Esophagus muscularis mucosa (tissue), 4 donors: ENCODE results near the gene GPR61. TPM values are rescaled to one million over a fixed set of nuclear protein-coding genes. Genes with fewer than 3 reads are reported as not detected.

Experiments used
- DNase-seq: peaks from one replicate; pipeline ENCODE4 v3.0.0-alpha.2; 2017; ENCODE audit errors: extremely low spot score
- H3K27ac ChIP-seq, 4 donors: fragments of 200-600 bp; sonication (generic); replicated peaks in 1 of 4; 1 replicate in 3 of 4; 2 replicates in 1 of 4; pipeline ENCODE4 v1.5.1; 2016 to 2019; ENCODE audit warnings: mild to moderate bottlenecking in 1 of 4
- H3K27me3 ChIP-seq, 4 donors: fragments of 200-600 bp; sonication (generic); one replicate each; pipeline versions ENCODE4 v1.5.1 to v1.6.0; 2016 to 2019
- H3K36me3 ChIP-seq, 4 donors: fragments of 200-600 bp; sonication (generic); one replicate each; pipeline ENCODE4 v1.5.1; 2016 to 2019
- H3K4me1 ChIP-seq, 4 donors: fragments of 200-600 bp; sonication (generic); one replicate each; pipeline ENCODE4 v1.5.1; 2016 to 2019
- H3K4me3 ChIP-seq, 4 donors: fragments of 200-600 bp; sonication (generic); 1 replicate in 2 of 4; 2 replicates in 2 of 4; pipeline ENCODE4 v1.5.1; 2016 to 2019; ENCODE audit warnings: mild to moderate bottlenecking in 4 of 4, moderate library complexity in 1 of 4
- H3K9me3 ChIP-seq, 4 donors: fragments of 200-600 bp; sonication (generic); 1 replicate in 3 of 4; 2 replicates in 1 of 4; pipeline ENCODE4 v1.5.1; 2016 to 2019
- EP300 ChIP-seq: sonication (generic); formaldehyde crosslinking; IDR thresholded peaks from one replicate; pipeline ENCODE4 v1.6.1; 2017; ENCODE audit warnings: antibody characterized with exemption
- POLR2A ChIP-seq: fragments of 450-650 bp; IDR thresholded peaks from one replicate; pipeline ENCODE4 v1.6.1; 2017; ENCODE audit warnings: antibody characterized with exemption, moderate library complexity, mild to moderate bottlenecking, low read depth
- POLR2AphosphoS5 ChIP-seq, 2 donors: sonication (generic); formaldehyde crosslinking; IDR thresholded peaks; one replicate each; pipeline ENCODE4 v1.6.1; 2017; ENCODE audit warnings: antibody characterized with exemption in 2 of 2
- WGBS: methylation state at CpG from one replicate; pipeline ENCODE4 v1.1.5; 2018; 5-methylcytosine and 5-hydroxymethylcytosine counted together
- intact Hi-C: fragments of 100-400 bp; cut with DNase I; formaldehyde crosslinking; loops from one replicate; pipeline ENCODE4 v1.15.1; 2023
- total RNA-seq, 4 donors: library from RNA; depleted of rRNA; stranded (reverse); fragments of >200 nt; gene quantifications; one replicate each; pipeline versions ENCODE4 v1.1.0 to v1.2.1, GENCODE V29; 2016
- TF ChIP-seq, protein P1 (sequence below), 3 experiments: fragments of 200-600 bp in 2 of 3; fragments of 450-650 bp in 1 of 3; sonication (generic) in 2 of 3; IDR thresholded peaks; one replicate each; pipeline ENCODE4 v1.5.1; 2017 to 2019; ENCODE audit warnings: antibody characterized with exemption in 3 of 3, mild to moderate bottlenecking in 2 of 3, moderate library complexity in 1 of 3

Gene GPR61
- total RNA-seq, 4 donors from 2014 or later: not detected

DNA sequence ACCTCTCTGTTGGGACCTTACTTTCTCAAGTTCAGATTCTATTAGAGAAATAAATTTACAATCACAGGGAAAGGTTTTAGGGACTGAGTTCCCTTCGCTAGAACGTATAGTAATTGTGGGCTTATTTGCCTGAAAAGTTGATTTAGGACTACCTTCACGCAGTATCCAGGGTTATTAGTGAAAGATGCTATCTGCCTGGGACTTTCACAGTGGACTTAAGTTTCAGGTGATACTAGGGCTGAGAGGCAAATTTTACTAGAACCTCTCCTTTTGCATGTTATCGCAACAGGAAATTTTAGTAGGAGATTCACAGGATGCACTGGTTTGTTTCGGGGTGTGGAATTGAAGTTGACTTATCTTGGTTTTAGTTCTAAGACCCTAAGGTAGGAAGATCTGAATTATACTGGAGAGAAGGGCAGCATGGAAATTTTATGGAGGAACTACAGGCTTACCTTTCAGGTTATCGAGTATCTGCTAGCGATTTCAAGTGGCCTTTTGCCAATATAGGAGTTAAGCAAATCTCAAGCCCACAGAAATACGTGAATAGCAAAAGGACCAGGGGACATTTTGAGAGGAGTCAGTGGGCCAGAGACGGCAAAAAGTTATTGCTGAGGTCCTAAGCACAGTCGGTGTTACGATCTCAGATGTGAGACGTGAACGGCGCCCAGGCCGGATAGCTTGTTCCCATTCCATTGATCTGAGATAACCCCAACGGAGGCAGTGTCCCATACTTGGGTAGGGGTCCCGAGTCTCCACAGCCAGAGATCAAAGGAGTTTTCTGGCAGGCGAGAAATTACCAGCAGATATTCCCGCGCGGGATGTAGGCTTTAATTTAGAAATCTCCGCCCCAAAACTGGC, 8.0 kb downstream of the GPR61 start:
- H3K36me3 ChIP-seq: no peaks in the 10 kb centered on the region
- DNase-seq: no peak
- intact Hi-C loops: loop anchor here (2.0 to 10.0 kb wide), 3 partner anchors 73 to 437 kb away; partner anchors contain the start of gene AHCYL1

DNA sequence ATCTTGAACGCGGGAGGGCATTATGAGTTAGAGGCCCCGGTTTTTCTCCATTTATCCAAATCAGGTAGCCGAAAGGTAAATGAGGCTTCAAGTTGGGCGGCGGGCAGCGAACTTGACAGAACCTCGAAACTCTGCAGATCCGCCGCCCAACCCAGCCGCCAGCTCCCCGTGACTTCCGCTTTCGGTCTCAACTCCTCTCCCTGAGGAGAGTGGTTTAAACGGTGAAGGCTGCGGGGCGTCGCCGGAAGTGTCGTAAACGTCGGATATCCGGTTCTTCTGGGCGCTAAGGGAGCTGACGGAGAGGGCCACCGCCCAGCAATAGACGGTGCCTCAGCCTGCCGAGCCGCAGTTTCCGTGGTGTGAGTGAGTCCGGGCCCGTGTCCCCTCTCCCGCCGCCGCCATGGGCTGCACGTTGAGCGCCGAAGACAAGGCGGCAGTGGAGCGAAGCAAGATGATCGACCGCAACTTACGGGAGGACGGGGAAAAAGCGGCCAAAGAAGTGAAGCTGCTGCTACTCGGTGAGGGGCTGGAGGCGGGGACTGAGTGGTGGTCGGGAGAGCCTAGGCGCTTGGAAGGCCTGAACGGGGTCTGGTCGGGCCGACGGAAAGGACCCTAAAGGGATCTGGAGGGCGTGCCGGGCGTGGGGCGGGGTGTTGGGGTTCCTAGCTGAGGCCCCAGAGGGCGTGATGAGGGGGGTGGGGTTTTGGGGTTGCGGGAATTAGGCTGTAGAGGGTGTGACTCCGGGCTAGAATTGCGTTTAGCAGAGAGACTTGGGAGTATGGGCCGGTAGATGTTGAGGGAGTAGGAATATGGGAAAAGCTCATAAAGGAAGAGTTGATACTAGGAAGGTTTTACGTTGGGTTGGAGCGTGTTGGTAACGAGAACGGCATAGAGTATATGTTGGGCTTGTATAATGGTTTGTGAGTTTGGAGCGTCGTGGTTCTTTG, 8.9 kb downstream of the GPR61 start, which contains the start of gene GNAI3:
Gene GNAI3 (plus strand): TSS at position 295 of the 947 bp plus-strand sequence. CDS start 106 bp downstream, at position 401.
- TF ChIP-seq POLR2AphosphoS5 (IDR thresholded peaks at IDR 0.05): peak; percentile 99
- TF ChIP-seq, protein P1, sequence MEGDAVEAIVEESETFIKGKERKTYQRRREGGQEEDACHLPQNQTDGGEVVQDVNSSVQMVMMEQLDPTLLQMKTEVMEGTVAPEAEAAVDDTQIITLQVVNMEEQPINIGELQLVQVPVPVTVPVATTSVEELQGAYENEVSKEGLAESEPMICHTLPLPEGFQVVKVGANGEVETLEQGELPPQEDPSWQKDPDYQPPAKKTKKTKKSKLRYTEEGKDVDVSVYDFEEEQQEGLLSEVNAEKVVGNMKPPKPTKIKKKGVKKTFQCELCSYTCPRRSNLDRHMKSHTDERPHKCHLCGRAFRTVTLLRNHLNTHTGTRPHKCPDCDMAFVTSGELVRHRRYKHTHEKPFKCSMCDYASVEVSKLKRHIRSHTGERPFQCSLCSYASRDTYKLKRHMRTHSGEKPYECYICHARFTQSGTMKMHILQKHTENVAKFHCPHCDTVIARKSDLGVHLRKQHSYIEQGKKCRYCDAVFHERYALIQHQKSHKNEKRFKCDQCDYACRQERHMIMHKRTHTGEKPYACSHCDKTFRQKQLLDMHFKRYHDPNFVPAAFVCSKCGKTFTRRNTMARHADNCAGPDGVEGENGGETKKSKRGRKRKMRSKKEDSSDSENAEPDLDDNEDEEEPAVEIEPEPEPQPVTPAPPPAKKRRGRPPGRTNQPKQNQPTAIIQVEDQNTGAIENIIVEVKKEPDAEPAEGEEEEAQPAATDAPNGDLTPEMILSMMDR (IDR thresholded peaks at IDR 0.05): peak in 2 of 3 experiments; percentile 1 to 8
- TF ChIP-seq POLR2A: peak; percentile 90
- no peak for TF ChIP-seq EP300
- Histone ChIP-seq H3K9me3 (no peaks in the 10 kb centered on the region), H3K4me1 (peaks cover 21 to 59% (median 56%) of the 10 kb centered on the region in 4 donors), H3K27me3 (no peaks in the 10 kb centered on the region), H3K36me3 (no peaks in the 10 kb centered on the region), H3K27ac (peak within 1 kb of the TSS; percentile 94 to 96 (median 96)), H3K4me3 (peak within 1 kb of the TSS; percentile 86 to 96 (median 92))
- under 1% methylated on average over 55 of the region's 68 CpGs for WGBS
- DNase-seq: peak; percentile 98
- intact Hi-C loops: loop anchor here (2.0 to 10.0 kb wide), 2 partner anchors 72 to 436 kb away; partner anchors contain the start of gene AHCYL1

More for the DNA sequence above, 8.0 kb downstream of the GPR61 start:
- H3K27me3 ChIP-seq: peaks cover 0 to 5% (median 0%) of the 10 kb centered on the region in 4 donors
- peaks cover 21 to 52% (median 47%) of the 10 kb centered on the region in 4 donors for H3K4me1 ChIP-seq
- peak overlapping the region; percentile 86 to 96 (median 92) for H3K4me3 ChIP-seq
- TF ChIP-seq POLR2AphosphoS5 (IDR thresholded peaks at IDR 0.05): no peak
- no peak for TF ChIP-seq EP300
- TF ChIP-seq, protein P1 (IDR thresholded peaks at IDR 0.05): no peak
- TF ChIP-seq POLR2A: no peak
- no peaks in the 10 kb centered on the region for H3K9me3 ChIP-seq
- WGBS: 20% methylated on average over 20 of the region's 22 CpGs
- peak overlapping the region; percentile 94 to 96 (median 96) for H3K27ac ChIP-seq

DNA sequence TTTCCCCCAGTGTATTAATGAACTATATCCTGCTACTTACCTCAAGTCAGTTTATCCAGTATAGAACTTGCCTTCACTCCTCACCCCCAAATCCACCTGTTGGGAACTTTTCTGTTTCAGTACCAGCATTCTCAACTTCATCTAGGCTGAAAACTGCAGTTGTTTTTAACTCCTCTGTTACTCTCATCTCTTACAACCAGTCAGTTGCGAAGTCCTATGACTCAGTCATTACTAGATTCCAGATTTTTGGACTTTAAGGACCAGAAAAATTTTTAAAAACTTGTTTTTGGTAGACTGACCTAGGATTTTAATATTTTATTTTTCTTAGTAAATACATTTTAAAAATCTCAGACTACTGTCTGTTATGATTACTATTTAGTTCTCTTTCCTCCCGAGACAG, 16.9 kb downstream of the GPR61 start:
- H3K27me3 ChIP-seq: no peaks in the 10 kb centered on the region
- H3K27ac ChIP-seq: no peak overlapping the region
- TF ChIP-seq POLR2AphosphoS5 (IDR thresholded peaks at IDR 0.05): no peak
- 86% methylated on average over 2 of the region's 2 CpGs for WGBS
- intact Hi-C loops: no loop called here
- no peak for DNase-seq
- H3K9me3 ChIP-seq: no peaks in the 10 kb centered on the region
- peaks cover 0 to 66% (median 49%) of the 10 kb centered on the region in 4 donors for H3K4me1 ChIP-seq
- H3K36me3 ChIP-seq: no peaks in the 10 kb centered on the region
- H3K4me3 ChIP-seq: no peak overlapping the region

DNA sequence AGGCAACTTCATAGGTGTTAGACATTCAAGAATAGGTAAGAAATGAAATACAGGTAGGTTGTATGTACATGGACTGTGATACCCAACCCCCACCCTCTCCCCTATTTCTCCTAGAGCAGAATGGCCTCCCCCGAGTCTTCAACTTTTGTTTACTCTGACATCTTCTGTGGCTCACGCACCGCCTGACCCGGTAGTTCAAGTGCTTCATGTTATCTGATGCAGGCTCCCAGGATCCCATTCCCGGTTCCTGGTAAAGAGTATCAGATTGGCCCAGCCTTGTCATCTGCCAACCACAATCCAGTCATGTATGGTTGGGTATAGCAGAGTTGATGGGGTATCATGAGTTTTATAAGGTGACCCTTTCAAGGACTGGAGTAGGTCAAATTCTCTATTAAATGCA, 17.8 kb downstream of the GPR61 start:
- no peak overlapping the region for H3K4me3 ChIP-seq
- DNase-seq: no peak
- no peaks in the 10 kb centered on the region for H3K27me3 ChIP-seq
- WGBS: 96% methylated on average over 5 of the region's 5 CpGs
- TF ChIP-seq POLR2A (no peak), POLR2AphosphoS5 (IDR thresholded peaks at IDR 0.05) (no peak), EP300 (no peak)
- TF ChIP-seq, protein P1 (IDR thresholded peaks at IDR 0.05): no peak
- intact Hi-C loops: no loop called here
- H3K9me3 ChIP-seq: no peaks in the 10 kb centered on the region
- H3K27ac ChIP-seq: no peak overlapping the region
- no peaks in the 10 kb centered on the region for H3K36me3 ChIP-seq
- peaks cover 3 to 64% (median 53%) of the 10 kb centered on the region in 4 donors for H3K4me1 ChIP-seq
